HG03439 (cell line): ENCODE data around the gene UBE4B.
A peak's percentile ranks its signal among the peaks of the same experiment; 100 is the strongest.
"Not testable (repeated sequence)": the region's sequence is repeated elsewhere in the genome, so short reads cannot be mapped to it uniquely, and the experiment has no call there.

Experiments used
- ATAC-seq: cut with Tn5 transposase; IDR thresholded peaks from one replicate; pipeline ENCODE4 v1.9.1; 2021; ENCODE audit warnings: mild to moderate bottlenecking, moderate library complexity; ENCODE audit not compliant: unreplicated experiment

UBE4B gene

DNA sequence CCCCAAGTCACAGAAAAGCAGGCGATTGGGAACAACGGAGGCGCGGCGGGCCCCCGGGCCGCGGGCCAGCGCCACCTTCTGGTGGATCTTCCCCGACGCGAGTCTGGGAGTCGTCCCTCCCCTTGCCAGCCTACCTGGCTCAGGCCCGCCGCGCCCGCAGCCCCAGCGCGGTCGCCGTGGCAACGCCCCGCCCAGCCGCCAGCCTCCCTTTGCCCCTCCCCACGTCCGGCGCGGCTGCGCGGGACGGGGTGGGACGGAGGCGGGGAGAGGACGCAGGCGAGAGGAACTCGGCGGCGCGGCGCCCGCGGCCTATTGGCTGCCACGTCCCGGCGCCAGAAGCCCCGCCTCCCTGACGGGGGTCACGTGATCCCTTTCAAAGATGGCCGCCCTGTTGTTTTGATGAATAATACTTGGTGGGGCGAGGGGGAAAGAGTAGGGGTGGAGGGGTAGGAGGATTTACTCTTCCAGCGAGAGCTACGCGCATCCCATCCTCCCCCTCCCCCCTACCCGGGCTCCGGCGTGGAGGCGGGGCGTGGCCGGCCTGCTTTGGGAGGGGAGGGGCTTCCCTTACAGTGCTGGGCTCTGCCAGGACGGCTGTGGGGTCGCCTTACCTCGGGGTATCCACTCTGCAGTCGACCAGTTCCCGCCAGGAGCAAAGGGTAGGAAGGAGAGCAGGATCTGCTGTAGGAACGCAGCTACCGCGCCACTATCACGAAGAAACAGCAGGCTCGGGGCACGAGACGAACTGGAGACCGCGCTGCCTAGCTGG is at the start of gene UBE4B:
UBE4B (plus strand) TSS at position 369 of the 769 bp plus-strand sequence. CDS start 713 bp downstream, outside the sequence.
- ATAC-seq = peak; percentile 94

- no peak for ATAC-seq
Measured at GRCh38 chr1:9984253-9984652, 48.5 kb upstream of the UBE4B start.

DNA sequence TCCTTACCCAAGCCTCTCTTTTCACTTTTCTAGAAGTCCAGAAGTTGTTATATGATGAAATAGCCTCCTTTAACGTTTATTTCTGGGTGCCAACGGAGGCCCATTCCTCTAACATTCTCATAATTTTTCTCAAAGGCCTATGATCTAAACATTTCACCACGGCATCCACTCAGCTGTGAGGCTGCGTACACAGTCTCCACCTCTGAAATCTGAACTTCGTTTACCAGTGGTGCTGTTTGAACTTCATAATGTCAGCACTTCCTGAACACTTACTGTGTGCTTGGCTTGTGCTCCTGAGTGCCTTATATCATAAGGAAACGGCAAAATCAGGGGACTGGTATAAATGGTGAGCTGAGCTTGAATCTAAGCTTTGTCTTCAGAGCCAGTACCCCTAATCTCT is 47.8 kb upstream of the UBE4B start:
- no peak for ATAC-seq

GRCh38 chr1:9989773-9990172 is 43.0 kb upstream of the UBE4B start:
- ATAC-seq = no peak

GRCh38 chr1:9990944-9991343 is 41.8 kb upstream of the UBE4B start:
- no peak for ATAC-seq

DNA sequence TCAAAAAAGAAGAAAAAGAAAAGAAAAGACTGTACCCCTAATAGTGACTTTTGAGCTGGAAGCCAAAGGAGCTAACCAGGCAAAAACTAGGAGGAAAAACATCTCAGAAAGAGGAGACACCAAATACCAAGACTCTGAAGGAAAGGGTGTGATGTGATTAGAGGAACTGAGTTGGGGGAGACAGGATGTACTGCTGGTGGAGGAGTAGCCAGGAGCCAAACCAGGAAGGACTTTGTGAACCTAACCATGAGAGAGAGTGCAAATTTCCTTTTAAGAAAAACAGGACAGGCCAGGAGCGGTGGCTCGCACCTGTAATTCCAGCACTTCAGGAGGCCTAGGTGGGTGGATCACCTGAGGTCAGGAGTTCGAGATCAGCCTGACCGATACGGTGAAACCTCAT is 39.8 kb upstream of the UBE4B start:
- no peak for ATAC-seq

DNA sequence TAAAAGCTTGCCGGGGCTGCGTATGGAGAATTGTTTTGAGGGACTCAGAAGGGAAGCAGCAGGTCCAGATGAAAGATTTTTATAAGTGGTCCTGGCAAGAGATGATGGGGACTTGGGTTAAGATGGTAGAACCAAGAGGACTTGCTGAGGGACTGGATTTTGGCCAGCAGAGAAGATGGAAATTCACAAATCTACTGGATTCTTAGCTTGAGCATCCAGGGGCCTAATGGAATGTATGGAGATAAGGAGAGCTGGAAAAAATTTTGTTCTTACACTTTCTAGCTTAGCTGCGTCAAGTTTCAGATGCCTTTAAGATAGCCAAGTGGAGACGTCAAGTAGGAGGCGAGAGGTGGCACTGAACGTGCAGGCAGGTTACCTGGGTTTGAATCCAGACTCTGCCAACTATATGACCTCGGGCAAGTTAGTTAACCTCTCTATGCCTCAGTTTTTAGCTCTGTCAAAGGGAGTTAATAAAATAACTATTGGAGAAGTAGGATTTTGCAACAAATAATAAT is 39.1 kb upstream of the UBE4B start:
- no peak for ATAC-seq

GRCh38 chr1:9996624-9997582 is 35.9 kb upstream of the UBE4B start, which contains the start of gene RBP7:
RBP7 (plus strand) TSS chr1:9997228; CDS start chr1:9997259, 31 bp downstream.
- no peak for ATAC-seq

DNA sequence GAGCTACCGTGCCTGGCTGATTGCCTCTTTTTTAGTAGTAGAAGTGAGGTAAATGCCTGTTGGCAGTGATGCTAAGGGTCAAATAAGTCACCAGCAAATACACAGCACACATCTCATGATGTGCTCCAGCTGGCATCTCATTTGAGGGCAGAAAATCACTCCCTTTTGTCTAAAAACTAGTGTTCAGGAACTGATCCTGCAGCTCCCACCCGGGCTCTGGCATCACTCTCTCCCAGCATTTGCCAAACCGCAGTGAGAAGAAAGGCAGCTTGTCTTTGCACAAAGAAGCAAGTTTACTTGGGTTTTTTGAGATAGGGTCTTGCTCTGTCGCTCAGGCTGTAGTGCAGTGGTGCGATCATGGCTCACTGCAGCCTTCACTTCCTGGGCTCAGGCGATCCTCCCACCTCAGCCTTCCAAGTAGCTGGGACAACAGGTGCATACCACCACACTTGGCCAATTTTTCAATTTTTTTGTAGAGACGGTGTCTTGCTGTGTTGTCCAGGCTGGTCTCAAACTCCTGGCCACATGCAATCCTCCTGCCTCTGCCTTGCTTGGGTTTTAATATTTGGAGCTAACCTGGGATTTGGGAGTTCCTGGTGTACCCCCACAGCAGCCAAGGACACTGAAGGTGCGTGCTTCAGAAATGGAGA is 31.6 kb upstream of the UBE4B start:
- ATAC-seq = no peak

DNA sequence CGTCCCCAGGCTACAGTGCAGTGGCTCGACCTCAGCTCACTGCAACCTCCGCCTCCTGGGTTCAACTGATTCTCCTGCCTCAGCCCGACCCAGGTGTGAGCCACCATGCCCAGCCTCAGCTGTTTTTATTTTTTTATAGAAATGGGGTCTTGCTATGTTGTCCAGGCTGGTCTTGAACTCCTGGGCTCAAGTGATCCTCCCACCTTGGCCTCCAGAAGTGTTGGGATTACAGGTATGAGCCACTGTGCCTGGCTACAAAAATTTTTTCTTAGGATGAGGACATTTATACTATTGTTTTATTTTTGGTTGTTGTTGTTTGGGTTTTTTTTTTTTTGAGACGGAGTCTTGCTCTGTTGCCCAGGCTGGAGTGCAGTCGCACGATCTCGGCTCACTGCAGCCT is 27.5 kb upstream of the UBE4B start:
- ATAC-seq = not testable (repeated sequence)

GRCh38 chr1:10007169-10007568 is 25.6 kb upstream of the UBE4B start:
- ATAC-seq = no peak

DNA sequence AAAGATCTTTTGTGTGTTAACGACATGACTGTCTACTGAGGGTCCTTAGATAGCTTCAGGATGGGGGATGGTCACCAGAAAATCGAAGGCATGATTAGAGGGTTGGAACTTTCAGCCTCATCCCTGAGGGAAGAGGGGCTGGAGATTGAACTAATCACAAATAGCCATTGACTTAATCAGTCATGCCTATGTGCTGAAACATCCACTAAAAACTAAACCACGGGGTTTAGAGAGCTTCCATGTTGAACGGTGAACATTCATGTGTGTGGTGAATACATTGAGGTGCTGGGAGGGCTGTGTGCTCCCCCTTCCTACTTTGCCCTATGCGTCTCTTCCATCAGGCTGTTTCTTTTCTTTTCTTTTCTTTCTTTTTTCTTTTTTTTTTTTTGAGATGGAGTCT is 18.7 kb upstream of the UBE4B start:
- ATAC-seq = no peak

GRCh38 chr1:10019561-10019960 is 13.2 kb upstream of the UBE4B start:
- no peak for ATAC-seq

DNA sequence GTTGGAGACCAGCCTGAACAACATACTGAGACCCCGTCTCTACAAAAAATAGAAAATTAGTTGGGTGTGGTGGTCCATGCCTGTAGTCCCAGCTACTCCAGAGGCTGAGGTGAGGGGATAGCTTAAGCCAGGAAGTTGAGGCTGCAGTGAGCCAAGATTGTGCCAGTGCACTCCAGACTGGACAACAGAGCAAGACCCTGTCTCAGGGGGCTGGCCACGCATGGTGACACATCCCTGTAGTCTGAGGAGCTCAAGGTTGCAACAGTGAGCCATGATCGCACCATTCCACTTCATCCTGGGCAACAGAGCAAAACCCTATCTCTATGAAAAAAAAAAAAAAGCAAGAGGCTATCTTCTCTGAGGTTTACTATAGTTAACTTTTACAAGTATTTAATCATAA is 12.7 kb upstream of the UBE4B start:
- ATAC-seq = no peak

- ATAC-seq = not testable (repeated sequence)
Measured at GRCh38 chr1:10020678-10021077, 12.1 kb upstream of the UBE4B start.

- not testable (repeated sequence) for ATAC-seq
Measured at GRCh38 chr1:10021992-10022391, 10.8 kb upstream of the UBE4B start.

GRCh38 chr1:10022656-10023055 is 10.1 kb upstream of the UBE4B start:
- ATAC-seq = no peak

DNA sequence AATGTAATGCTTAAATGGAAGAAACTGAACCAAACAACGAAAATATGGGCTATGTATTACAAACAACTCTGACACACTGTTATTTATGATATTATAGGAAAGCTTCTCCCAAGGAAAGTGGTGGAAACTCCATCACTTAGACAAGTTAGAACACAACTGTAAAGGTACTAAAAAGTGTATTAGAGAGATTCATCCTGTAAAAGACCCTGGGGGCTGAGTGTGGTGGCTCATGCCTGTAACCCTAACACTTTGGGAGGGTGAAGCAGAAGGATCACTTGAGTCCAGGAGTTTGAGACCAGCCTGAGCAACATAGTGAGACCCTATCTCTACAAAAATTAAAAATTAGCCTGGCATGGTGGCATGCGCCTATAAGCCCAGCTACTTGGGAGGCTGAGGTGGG is 7.4 kb upstream of the UBE4B start:
- no peak for ATAC-seq

GRCh38 chr1:10027027-10027426 is 5.7 kb upstream of the UBE4B start:
- no peak for ATAC-seq

- ATAC-seq = not testable (repeated sequence)
Measured at GRCh38 chr1:10028956-10029500, 3.7 kb upstream of the UBE4B start.

GRCh38 chr1:10031461-10031860 is 1.3 kb upstream of the UBE4B start:
- ATAC-seq = no peak
